ENCODE data around the gene TSGA10.
"Not testable (repeated sequence)": the region's sequence is repeated elsewhere in the genome, so short reads cannot be mapped to it uniquely, and the experiment has no call there.

TSGA10 gene

DNA sequence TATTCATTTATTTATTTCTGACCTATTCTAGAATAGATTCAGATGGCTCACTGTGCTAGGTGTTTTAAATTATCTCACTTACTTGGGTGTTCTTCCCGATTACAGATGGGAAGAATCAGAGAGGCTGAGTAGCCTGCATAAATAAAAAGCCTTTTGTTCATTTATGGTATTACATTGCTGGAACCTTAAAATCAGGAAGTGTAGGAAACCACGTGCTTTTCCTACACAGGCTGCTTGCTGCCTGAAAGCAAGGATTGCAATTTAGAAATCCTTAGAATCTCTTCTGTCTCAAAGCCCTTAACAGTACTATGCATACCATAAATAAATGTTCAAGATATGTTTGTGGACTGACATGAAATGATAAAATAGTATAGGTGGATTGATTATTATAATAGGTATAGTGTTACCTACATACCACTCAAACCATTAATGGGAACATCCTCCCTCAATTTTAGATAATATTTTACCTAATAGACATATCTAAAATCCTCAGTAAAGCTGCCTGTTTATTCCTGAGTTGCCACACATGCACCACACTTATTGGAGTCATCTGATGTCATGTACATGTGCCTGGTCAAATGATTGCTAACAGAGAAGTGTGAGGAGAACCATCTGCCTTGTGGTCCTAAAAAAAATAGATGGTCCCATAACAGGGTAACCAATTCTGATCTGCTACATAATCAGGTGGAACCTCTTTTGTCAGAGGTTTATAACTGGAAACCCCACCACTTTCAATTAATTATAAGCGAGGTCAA is 86.7 kb downstream of the TSGA10 start:
- DNase-seq, result no peak

DNA sequence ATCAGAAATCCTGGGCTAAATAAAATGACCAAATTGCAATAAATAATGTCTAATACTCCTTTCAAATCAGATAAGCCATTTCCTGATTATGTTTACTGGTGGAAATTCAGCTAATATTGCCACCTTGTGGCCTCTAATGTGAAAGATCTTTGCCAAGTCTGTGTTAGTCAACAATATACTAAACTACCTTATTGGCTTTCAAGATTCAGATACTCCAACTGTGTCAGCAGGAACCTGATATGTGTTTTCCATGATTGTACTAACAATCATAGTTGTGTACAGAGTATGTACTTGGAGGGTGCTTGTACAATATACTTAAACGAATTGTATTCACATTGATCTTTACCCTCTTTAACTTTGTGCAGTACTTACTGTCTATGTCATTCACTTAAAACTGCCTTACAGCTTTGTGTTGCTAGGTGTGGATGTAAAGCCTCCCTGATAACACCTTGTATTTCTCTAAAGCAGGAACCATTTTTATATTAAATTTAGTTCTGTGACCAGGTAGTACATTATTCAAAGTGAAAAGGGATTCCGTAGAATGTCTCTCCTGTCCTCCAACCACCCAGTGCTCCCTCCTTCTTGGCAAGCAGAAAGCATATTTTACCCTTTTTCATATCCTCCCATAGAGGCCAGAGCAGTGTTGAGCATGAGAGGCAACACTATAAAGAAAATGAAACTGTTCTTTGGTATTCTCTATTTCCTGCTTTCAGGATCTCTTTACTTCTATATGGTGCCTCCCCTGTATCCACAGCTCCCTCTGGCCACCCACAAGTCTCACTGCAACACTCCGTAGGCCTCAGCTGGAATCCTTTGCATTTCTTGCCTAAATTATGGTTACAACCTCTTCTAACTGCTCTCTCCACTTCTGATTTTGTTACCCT is 88.4 kb downstream of the TSGA10 start:
- DNase-seq, result peak; percentile 2 to 11

DNA sequence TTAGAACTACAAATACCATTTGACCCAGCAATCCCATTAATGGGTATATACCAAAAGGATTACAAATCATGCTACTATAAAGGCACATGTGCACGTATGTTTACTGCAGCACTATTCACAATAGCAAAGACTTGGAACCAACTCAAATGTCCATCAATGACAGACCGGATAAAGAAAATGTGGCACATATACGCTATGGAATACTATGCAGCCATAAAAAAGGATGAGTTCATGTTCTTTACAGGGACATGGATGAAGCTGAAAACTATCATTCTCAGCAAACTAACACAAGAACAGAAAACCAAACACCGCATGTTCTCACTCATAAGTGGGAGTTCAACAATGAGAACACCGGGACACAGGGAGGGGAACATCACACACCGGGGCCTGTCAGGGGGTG is 105.6 kb downstream of the TSGA10 start:
- DNase-seq, result not testable (repeated sequence)

DNA sequence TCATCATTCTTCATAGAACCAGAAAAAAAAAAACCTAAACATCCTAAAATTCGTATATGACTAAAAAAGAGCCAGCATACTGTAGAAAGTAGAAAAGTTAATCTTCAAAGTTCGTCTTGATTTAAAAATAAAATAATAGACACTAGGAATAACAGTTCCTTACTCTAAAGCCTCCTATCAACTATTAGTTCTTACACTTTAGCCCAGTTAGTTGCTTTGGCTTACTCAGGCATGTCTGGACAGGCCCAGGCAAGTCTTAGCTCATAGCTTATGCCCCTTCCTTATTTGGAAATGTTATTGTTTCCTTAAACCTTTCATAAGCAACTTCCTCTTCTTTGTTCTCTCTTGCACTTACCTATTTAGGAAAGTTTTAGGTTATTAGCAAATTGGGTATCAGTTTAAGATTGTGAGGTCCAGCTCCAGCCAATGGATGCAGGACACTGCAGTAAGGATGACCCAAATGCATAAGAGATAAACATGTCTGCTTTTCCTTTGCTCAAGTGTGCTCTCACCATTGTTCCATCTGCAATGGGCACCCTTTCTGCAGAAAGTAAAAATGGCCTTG is 113.9 kb downstream of the TSGA10 start:
- DNase-seq, result not testable (repeated sequence)

DNA sequence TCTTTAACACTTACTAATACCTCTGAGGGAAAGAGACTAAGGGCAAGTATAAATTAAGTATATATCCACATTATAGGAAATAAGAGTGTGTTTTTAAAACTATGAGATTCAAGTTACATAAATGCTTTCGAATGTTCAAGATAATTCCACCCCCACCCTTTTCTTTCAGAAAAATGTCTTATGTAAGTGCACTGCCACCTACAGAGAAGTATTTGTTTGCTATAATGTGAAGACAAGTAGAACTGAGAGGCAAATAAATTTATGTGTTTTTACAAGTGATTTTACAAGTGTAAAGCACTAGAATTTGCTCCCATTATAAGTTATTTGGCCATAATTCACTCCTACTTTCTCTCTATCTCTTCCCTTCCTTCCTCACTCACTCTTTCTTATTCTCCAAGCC is 118.8 kb downstream of the TSGA10 start:
- no peak for DNase-seq

DNA sequence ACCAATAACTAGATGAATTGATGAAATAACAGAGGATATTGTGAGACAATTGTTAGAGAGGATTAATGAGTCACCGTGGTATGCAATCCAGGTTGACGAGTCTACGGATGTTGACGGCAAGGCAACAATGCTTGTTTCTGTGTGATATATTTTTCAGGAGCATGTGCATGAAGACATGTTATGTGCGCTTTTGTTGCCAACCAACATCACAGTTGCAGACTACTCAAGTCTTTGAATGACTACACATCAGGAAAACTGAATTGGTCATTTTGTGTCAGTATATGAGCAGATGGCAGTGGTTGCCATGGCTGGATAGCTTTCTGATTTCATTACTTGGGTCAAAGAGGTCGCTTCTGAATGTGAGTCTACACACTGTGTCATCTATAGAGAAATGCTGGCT is 122.0 kb downstream of the TSGA10 start:
- no peak for DNase-seq

DNA sequence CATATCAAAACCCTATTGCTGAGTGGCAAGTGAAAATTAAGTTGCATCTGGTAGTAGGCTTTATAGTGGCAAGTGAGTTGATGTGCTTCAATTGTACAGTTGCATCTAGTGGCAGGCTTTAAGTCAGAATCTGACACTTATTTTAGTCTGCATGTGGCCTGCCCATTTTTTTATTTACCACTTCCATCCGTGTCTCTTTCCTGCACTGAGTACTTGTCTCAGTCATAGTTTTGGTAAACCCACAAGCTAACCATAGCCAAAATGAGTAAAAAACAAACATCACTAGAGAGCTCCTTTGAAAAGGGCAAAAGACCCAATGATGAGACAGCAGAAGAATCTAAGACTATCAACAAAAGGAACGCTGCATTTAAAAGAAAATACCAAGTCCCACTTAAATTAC is 122.7 kb downstream of the TSGA10 start:
- DNase-seq, result no peak

DNA sequence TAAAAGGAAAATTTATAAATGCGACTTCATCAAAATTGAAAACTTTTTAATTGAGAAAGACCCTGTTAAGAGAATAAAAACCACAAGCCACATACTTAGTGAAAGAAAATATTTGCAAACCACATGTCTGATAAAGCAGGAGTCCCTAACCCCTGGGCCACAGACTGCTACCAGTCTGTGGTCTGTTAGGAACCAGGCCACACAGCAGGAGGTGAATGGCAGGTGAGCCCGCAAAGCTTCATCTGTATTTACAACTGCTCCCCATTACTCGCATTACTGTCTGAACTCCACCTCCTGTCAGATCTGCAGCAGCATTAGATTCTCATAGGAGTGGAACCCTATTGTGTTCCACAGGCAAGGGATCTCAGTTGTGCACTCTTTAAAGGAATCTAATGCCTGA is 123.3 kb downstream of the TSGA10 start:
- no peak for DNase-seq

DNA sequence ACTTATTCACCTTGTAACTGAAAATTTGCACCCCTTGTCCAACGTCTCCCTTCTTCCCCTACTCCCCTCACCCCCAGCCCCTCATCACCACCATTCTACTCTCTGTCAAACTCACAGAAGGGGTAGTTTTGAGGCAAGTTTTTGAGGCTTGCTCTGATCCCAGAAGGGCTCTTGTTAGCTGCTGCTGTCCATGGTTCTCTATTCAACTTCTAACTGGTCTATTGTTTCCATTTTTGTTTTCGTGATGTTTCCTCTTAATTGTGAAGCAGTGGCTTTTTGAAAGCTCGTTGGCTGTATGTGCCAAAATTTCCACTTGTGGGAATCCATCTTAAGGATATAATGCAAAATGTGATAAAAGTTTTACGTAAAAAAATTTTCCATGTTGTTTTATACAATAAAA is 126.2 kb downstream of the TSGA10 start:
- no peak for DNase-seq

DNA sequence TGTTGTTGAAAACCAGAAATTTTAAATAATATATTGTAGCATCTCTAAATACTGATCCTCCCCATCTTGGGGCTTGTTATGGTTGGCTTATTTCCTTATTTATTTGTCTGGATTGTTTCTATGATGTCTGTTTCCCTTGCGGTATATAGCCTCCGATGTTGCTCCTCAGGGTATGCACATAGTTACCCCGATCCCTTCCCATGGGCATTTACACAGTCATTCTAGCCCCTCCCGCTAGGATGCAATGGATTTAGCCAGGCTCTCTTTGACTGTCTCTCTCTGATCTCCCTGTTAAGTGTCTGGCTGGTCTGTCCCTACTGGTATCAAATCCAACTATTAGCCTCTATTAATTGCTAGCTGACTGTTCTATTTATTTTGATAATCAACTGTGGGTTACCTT is 126.9 kb downstream of the TSGA10 start:
- no peak for DNase-seq

DNA sequence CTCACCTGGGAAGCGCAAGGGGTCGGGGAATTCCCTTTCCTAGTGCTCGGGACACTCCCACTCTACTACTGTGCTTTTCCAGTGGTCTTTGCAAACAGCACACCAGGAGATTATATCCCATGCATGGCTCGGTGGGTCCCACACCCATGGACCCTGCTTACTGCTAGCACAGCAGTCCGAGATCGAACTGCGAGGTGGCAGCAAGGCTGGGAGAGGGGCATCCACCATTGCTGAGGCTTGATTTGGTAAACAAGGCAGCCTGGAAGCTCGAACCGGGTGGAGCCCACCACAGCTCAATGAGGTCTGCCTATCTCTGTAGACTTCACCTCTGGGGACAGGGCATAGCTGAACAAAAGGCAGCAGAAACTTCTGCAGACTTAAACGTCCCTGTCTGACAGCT is 154.0 kb downstream of the TSGA10 start:
- DNase-seq, result no peak

DNA sequence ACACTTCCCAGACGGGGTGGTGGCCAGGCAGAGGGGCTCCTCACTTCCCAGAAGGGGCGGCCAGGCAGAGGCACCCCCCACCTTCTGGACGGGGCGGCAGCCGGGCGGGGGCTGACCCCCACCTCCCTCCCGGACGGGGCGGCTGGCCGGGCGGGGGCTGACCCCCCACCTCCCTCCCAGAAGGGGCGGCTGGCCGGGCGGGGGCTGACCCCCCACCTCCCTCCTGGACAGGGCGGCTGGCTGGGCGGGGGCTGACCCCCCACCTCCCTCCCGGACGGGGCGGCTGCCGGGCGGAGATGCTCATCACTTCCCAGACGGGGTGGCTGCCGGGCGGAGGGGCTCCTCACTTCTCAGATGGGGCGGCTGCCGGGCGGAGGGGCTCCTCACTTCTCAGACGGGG is 166.0 kb downstream of the TSGA10 start:
- not testable (repeated sequence) for DNase-seq

DNA sequence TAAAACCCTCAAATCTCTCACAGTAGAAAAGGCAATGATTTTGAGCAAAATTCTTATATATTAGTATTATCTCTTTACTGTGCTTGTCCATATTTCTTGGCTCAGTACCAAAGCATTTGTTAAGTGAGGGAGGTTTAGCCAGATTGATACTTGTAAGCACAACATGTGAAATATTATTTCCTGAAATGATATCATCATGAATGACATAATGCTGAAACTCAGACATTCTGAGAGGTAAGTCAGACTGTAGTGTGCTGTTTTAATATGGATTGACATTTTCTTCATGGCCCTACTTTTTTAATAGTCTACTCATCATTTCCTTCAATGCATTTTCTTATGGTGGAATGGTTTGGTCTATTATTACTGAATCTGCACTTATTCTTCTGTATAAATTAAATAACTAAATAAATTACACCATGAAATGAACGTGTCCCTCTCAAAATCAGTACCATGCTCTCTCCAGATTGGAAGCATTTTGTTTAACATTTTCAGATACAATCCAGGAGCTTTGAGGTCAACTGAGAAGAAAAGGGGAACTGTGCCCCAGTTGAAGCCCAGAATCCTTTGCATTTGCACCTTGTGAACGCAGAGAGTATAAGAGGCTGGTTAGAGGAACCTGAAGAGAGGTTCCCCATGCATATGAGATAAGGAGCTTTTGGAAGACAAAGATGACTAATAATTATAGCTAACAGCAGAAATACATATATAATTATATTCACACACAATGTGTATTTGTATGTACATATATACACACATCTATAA is 168.7 kb downstream of the TSGA10 start:
- DNase-seq, result no peak

DNA sequence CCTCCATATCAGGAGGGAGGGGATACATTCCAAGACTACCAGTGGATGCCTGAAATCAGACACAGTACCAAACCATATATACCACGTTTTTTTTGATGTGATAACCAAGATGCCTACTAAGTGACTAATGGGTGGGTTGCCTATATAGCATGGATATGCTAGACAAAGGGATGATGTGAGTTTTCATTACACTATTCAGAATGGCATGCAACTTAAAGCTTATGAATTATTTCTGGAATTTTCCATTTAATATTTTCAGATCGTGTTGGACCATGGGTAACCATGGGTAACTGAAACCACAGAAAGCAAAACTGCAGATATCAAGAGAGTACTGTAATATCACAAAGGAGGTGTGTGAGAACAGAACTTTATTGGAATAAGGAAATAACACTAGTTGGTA is 179.1 kb downstream of the TSGA10 start:
- DNase-seq, result no peak

DNA sequence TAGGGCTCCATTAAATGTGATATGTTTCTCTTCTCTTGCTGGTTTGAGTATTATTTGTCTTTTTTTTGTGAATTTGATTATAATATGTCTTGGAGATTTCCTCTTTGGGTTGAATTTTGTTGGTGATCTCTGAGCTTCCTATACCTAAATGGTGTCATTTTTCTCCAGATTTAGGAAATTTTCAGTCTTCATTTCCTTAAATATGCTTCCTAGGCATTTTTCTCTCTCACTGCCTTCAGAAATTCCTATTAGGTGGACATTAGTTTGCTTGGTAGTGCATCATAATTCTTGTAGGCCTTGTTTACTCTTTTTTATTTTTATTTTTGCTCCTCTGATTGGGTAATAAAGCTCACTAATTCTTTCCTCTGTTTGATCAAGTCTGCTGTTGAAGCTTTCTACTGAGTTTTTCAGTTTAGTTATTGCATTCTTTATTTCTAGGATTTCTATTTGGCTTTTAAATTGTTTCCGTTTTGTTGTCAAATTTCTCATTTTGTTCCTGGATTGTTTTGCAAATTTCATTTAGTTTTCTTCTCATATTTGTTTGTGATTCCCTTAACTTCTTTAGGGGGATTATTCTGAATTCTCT is 182.1 kb downstream of the TSGA10 start:
- DNase-seq, result no peak

DNA sequence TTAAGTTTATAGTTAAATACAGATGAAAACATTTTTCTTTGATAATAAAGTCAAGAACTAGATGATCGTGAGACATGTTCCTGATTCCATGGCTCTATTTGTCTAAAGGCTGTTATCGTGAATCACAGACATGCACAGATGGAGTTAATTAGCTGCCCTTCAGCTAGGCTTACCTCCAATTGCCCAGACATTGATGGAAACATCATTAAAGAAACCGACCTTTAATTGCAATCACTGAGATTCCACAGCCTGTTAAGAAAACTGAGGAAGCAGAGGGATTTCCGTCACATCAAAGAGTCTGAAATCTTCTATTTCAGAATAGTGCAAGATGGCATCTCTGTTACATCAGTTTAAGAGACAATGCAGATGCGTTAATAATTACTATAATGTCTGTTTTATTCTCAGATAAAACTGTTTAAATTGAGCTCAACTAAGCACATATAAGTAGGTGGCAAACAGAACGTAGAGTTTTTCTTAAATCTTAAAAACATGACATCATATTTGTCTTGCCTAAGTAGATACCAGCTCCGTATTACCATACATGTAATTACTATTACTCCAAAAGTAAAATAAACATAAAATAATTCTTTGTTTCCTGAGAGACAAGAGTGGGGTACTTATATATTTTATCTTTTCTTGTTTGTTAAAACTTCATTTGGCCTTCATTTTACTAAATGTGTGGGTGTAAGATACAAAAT is 194.8 kb downstream of the TSGA10 start:
- DNase-seq, result no peak

DNA sequence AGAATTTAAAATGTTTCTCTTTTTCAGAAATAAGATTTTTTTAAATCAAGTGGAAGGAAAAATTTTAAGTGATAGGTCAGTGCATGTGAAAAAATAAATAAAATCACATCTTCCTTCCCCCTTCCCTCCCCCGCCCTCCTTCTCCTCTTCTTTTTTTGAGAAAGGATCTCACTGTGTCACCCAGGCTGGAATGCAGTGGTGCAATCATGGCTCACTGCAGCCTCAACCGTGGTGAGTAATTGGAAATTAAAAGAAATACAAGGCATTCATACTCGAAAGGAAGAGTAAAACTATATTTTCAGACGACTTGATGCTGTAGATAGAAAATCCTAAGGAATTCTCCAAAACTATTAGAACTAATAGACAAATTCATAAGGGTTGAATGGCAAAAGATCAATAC is 201.8 kb downstream of the TSGA10 start:
- DNase-seq, result no peak

DNA sequence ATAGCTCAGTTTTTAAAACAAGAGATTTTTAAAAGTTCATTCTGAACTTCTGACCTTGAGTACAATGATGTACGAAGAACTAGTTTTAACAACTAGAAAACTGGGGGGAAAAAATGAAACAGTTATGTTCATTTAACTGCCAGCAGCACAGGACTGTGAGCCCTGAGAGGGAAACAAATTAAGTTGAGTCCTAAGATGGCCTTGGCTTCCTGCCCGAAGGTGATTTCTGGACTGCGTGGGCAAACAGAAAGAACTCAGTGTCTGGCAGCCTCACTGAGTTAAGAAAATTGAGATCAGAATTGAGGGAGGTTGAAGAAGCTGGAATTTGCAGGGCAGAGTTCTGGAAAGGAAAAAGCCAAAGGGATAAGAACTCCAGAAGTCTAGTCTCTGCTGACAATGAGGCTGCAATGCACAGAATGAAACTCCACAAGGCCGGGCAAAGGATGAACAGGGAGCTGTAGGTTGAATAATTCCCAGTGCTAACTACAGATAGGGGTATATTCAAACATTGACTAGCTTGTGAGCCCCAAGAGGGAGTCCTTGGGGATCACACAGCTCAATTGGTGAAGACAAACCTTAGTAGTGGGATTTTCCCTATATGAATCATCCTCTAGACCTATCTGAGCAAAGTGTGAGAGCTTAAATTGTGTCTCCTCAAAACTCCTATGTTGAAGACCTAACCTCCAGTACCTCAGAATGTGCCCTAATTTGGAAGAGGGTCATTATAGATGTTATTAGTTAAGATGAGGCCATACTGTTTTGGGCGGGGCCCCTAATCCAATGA is 205.6 kb downstream of the TSGA10 start:
- no peak for DNase-seq

DNA sequence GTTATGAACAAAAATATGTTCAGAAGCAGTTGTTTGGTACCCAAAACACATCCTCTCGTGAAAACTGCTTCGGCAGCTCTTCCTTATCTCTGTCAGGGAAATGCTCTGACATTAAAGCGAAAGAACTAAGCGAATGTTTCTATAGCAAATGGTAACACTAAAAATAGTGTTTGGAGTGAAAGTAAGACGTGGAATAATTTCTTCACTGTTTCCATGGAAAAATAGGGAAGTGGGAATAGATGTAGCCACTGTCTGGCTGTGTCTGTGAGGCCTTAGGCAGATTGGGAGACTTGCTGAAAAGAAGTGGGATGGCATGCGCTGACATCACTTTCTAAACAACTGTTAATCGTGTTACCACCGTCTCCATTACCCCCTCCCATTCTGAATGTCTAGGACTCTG is 207.2 kb downstream of the TSGA10 start:
- DNase-seq, result no peak

All from activated CD4-positive, alpha-beta T cell treated with anti-CD3 and anti-CD28 coated beads for 4 hours (primary cell).